HG03039 (cell line): ENCODE results near the gene RTP3.

Experiments
- ATAC-seq: cut with Tn5 transposase; IDR thresholded peaks from one replicate; pipeline ENCODE4 v1.9.1; 2021; ENCODE audit warnings: mild to moderate bottlenecking, moderate library complexity; ENCODE audit not compliant: unreplicated experiment

Gene RTP3

GRCh38 chr3:46497556-46498265, at the start of gene RTP3:
TSS of gene RTP3 (plus strand) at chr3:46497976. CDS start at chr3:46498063, 87 bp downstream.
- ATAC-seq, result no peak

DNA sequence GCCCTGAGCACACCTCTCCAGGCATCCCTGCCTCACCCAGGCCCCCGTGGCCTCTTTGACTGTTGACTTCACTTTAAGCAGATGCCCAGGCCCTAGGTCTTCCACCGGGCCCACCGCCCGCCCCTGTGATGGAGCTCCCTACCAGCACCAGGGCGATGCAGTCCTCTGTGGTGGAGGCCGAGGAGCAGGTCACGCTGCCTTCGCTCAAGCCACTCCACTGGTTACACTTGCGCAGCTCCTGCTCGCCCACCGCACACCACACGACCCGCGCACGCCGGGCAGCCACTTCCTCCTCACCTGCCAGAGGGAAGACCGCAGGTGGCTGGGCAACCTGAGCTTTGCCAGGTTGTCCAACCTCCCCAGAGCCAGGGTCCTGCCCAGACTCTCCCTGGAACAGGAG, 49.1 kb upstream of the RTP3 start:
- ATAC-seq, result no peak

- no peak for ATAC-seq
Measured at GRCh38 chr3:46449755-46450552, 47.8 kb upstream of the RTP3 start.

DNA sequence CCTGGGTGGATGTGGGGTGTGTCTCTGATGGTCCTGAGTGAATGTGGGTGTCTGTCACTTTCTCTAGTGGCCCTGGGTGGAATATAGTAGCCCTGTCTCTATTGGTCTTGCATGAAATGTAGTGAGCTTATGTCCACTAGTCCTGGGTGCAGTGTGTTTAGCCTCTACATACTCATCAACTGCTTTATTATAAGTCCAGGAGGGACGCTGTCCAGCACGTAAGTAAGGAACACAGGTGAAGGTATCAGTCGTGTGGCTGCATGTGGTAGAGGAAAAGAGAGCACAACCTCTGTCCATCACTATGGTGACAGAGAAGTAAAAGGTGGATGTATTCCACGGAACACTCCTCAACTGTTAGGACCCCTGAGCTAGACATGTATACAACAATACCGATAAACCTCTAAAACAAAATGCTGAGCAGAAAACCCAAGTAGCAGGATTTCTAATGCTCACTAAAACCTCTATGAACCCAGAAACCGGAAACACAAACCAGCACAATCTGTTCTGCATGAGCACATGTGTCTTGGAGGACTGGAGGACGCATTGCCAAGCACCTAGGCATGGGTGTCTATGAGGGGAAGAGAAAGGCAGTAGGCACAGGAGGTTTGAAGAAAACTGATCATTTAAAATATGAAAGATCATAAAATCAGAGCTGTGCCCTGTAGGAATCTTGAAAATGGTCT, 44.1 kb upstream of the RTP3 start:
- ATAC-seq, result no peak

- ATAC-seq, result no peak
Measured at GRCh38 chr3:46454209-46454595, 43.6 kb upstream of the RTP3 start.

- no peak for ATAC-seq
Measured at GRCh38 chr3:46454606-46455005, 43.2 kb upstream of the RTP3 start.

- ATAC-seq, result no peak
Measured at GRCh38 chr3:46455231-46456115, 42.3 kb upstream of the RTP3 start.

DNA sequence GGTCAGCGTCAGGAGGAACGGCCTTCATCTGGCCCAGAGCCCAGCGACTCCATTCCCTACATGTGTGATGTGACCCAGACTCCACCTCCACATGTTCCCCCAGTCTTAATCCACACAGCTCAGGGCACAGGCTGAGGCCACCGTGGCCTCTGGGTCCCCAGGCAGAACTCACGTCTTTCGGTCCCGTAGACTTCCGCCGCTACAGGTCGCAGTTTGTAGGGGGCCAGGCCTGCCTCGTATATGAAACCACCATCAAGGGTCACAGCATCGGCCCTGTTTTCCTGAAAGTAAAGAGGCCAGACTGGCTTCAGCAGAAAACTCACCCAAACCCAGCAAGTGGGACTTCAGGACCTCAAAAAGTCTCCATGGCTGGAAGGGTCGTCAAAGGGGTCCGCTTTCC, 41.7 kb upstream of the RTP3 start:
- ATAC-seq, result no peak

DNA sequence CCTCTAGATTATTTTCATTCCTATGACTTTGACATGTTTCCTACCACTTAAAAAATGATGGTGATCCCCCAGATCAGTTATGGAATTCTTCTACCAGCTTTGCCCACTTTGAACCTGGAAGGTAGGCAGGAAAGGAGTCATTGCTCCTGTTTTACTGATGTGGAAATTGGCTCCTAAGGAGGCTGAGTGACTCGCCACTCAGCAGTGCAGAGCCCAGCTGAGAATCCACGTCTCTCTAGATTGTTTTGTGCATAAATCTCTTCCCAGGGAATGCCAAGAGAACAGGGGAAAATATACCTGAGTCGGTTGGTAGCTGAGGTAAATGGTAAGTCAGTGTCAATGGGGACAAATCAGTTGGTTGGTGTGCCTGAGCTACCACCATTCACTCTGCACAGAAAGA, 37.7 kb upstream of the RTP3 start:
- ATAC-seq, result no peak

GRCh38 chr3:46462111-46462510, 35.7 kb upstream of the RTP3 start:
- no peak for ATAC-seq

GRCh38 chr3:46462511-46462910, 35.3 kb upstream of the RTP3 start:
- no peak for ATAC-seq

DNA sequence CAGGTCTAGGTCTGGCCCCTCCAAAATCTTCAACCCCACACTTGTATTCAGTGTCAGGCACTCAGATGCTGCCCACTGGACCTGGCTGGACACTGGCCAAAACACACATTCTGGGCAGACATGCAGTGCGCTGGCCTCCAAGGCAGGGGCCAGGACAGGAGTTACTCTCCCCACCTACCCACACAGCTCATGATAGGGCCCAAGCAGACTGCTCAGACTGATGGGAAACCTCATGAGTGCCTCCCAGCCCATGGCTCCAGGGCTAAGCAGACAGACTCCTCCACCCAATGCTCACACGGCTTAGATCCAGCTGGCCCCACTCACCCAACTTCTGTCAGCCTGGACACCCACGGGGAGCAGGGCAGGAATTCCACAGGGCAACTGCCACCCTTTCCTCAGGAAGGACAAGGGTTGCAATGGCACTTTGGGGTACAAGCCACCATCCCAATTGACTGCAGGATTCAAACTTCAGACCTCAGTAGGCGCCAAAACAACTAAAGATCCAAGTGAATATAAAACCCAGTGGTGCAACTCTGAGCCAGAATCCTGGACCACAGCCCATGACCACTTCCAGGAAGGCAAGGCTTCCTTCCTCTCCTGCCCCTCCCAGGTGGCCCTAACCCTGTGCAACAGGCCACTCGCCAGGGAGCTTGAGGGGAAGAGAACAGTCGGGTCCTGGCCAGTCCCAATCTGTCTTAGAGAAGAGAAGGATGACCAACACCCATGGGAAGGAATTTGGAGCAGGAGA, 34.5 kb upstream of the RTP3 start:
- ATAC-seq, result no peak

DNA sequence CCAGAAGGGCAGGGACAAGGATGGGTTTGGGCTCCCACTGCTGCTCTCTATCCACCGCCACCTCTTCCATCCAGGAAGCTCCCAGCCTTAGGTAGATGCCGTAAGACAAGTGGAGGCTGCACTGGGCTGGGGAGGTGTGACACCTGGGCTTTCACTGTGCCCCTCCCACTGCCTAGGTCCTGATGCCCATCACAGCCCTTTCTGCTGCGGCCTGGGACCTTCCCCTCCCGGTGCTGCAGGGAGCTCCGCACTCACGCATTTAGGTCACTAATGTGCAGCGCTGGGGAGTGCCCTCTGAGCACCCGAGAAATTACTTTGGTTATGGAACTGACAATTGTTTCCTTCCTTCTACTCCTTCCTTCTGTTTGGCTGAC, 33.9 kb upstream of the RTP3 start:
- ATAC-seq, result no peak

- no peak for ATAC-seq
Measured at GRCh38 chr3:46464326-46465195, 33.2 kb upstream of the RTP3 start, which contains the start of gene LTF. TSS of gene LTF (minus strand) at chr3:46464905. CDS start at chr3:46464867, 38 bp downstream.

- no peak for ATAC-seq
Measured at GRCh38 chr3:46465196-46465520, 32.6 kb upstream of the RTP3 start.

- no peak for ATAC-seq
Measured at GRCh38 chr3:46466273-46466672, 31.5 kb upstream of the RTP3 start.

- ATAC-seq, result no peak
Measured at GRCh38 chr3:46466871-46467403, 30.8 kb upstream of the RTP3 start.

- ATAC-seq, result no peak
Measured at GRCh38 chr3:46467562-46467961, 30.2 kb upstream of the RTP3 start.
